Transverse colon (tissue), 4 donors: ENCODE results near the gene PBXIP1.

Experiments used
- CTCF ChIP-seq, 5 experiments: fragments of 200-600 bp in 3 of 5; fragments of 450-650 bp in 2 of 5; sonication (generic) in 3 of 5; IDR thresholded peaks; 1 replicate in 2 of 5; 2 replicates in 3 of 5; pipeline ENCODE4 v1.5.1; 2016 to 2017; ENCODE audit warnings: antibody characterized with exemption in 5 of 5, inconsistent platforms in 3 of 5, mild to moderate bottlenecking in 2 of 5, moderate library complexity in 1 of 5
- EP300 ChIP-seq: sonication (generic); formaldehyde crosslinking; IDR thresholded peaks from one replicate; pipeline ENCODE4 v1.6.1; 2017; ENCODE audit warnings: antibody characterized with exemption, low read depth
- POLR2A ChIP-seq: fragments of 450-650 bp; IDR thresholded peaks from one replicate; pipeline ENCODE4 v1.6.1; 2016; ENCODE audit warnings: antibody characterized with exemption, mild to moderate bottlenecking, moderate library complexity
- POLR2AphosphoS5 ChIP-seq, 3 donors: sonication (generic); formaldehyde crosslinking; IDR thresholded peaks; one replicate each; pipeline ENCODE4 v1.6.1; 2016; ENCODE audit warnings: antibody characterized with exemption in 3 of 3

DNA sequence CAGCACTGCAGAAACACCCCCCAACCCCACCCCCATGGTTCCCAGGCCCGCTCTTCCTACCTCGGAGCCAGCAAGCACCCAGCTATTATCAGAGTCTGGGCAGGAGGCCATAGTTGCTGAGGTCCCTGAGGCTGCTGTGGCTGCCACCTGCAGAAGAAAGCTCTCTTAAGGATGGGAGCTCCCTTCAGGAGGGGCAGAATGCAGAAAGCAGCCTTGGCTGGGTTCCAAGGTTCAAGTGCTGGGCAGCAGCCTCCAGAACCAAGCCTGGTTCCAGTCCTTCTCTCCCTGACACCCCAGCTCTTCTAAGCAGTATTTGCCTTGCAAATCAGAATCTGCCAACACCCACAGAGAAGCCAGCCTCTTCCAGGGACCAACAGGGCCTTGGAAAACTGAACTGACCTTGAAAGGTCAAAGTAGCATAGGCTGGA is 2.3 kb downstream of the PBXIP1 start:
- TF ChIP-seq CTCF (IDR thresholded peaks at IDR 0.05) (no peak), EP300 (no peak), POLR2A (no peak), POLR2AphosphoS5 (IDR thresholded peaks at IDR 0.05) (no peak)
